HepG2 (cell line): Measurements from ENCODE around the gene ANKLE1. TPM values are rescaled to one million over a fixed set of nuclear protein-coding genes. Genes with fewer than 3 reads are reported as not detected.

Experiments used
- BCLAF1 ChIP-seq: fragments of 450-650 bp; IDR thresholded peaks from 2 replicates; pipeline ENCODE4 v1.6.1; 2017; ENCODE audit warnings: mild to moderate bottlenecking
- IRF1 ChIP-seq: sonication (generic); formaldehyde crosslinking; IDR thresholded peaks from 2 replicates; pipeline ENCODE4 v1.4.0; 2020; ENCODE audit warnings: low read depth, mild to moderate bottlenecking, missing genetic modification reagents
- JUND ChIP-seq: sonication (generic); formaldehyde crosslinking; IDR thresholded peaks from 2 replicates; pipeline ENCODE4 v1.8.0; 2022; ENCODE audit warnings: mild to moderate bottlenecking, missing genetic modification reagents
- MAZ ChIP-seq, 2 experiments: sonication (generic) in 1 of 2; formaldehyde crosslinking in 1 of 2; IDR thresholded peaks; 2 replicates each; pipeline versions ENCODE4 v1.5.0 to v1.6.1; 2012 to 2020; ENCODE audit warnings: low read depth in 2 of 2, mild to moderate bottlenecking in 2 of 2, borderline replicate concordance in 1 of 2, improper control_type of control experiment in 1 of 2, low read length in 1 of 2, missing genetic modification reagents in 1 of 2, moderate library complexity in 1 of 2
- PBX2 ChIP-seq: IDR thresholded peaks from 2 replicates; pipeline ENCODE4 v1.6.1; 2016; ENCODE audit warnings: control low read depth
- THRA ChIP-seq: sonication (generic); formaldehyde crosslinking; IDR thresholded peaks from 2 replicates; pipeline ENCODE4 v1.4.0; 2020; ENCODE audit warnings: missing genetic modification reagents, borderline replicate concordance
- ZBTB20 ChIP-seq: sonication (generic); formaldehyde crosslinking; IDR thresholded peaks from 2 replicates; pipeline ENCODE4 v1.8.1; 2023; ENCODE audit warnings: missing genetic modification reagents, low read depth, mild to moderate bottlenecking, borderline replicate concordance
- ZMYM2 ChIP-seq: sonication (generic); formaldehyde crosslinking; IDR thresholded peaks from 2 replicates; pipeline ENCODE4 v1.8.0; 2022; ENCODE audit warnings: mild to moderate bottlenecking, missing genetic modification reagents
- ZNF18 ChIP-seq: sonication (generic); formaldehyde crosslinking; IDR thresholded peaks from 2 replicates; pipeline ENCODE4 v1.8.0; 2022; ENCODE audit warnings: mild to moderate bottlenecking, missing genetic modification reagents; ENCODE audit not compliant: insufficient replicate concordance
- ZNF256 ChIP-seq: sonication (generic); formaldehyde crosslinking; conservative IDR thresholded peaks from 2 replicates; pipeline ENCODE4 v1.4.0; 2020; ENCODE audit warnings: missing genetic modification reagents
- ZNF280B ChIP-seq: sonication (generic); formaldehyde crosslinking; IDR thresholded peaks from 2 replicates; pipeline ENCODE4 v1.5.0; 2020; ENCODE audit warnings: missing genetic modification reagents, mild to moderate bottlenecking, borderline replicate concordance
- ZNF414 ChIP-seq: sonication (generic); formaldehyde crosslinking; IDR thresholded peaks from 2 replicates; pipeline ENCODE4 v1.5.0; 2020; ENCODE audit warnings: missing genetic modification reagents
- ZNF782 ChIP-seq: sonication (generic); formaldehyde crosslinking; IDR thresholded peaks from 2 replicates; pipeline ENCODE4 v1.4.0; 2020; ENCODE audit warnings: missing genetic modification reagents, mild to moderate bottlenecking, borderline replicate concordance
- polyA plus RNA-seq, 8 experiments: library from polyadenylated mRNA; depleted of rRNA in 3 of 8; stranded (reverse) in 7 of 8; unstranded in 1 of 8; fragments of >200 nt; fragmentation: Illumina TruSeq in 4 of 8; extraction: Trizol in 4 of 8; gene quantifications; 2 replicates each; pipeline versions ENCODE4 v1.2.1 to v1.2.3, GENCODE V29; 2011 to 2016; ENCODE audit warnings: low read depth in 4 of 8, missing spikeins in 1 of 8, mixed read lengths in 1 of 8; ENCODE audit not compliant: insufficient read depth in 1 of 8
- total RNA-seq, 5 experiments: library from RNA; depleted of rRNA; stranded (reverse); fragments of >200 nt; fragmentation: Illumina TruSeq; extraction: Trizol; gene quantifications; 2 replicates each; pipeline ENCODE4 v1.2.3, GENCODE V29; 2016; ENCODE audit warnings: low read depth in 1 of 5

The ANKLE1 gene
- total and polyA plus RNA-seq, 2 of the 13 experiments (the other 11 are each of a cell fraction or from before 2014, with no cell fraction given), result 0.69 to 1.5 TPM

GRCh38 chr19:17248011-17248776 lies 33.5 kb upstream of the ANKLE1 start (continued):
- no peak for TF ChIP-seq PBX2 (CRISPR knock-in tag)
- peak; percentile 37 for TF ChIP-seq ZNF18
- no peak for TF ChIP-seq IRF1 (CRISPR knock-in tag)
- peak; percentile 81 for TF ChIP-seq JUND (CRISPR knock-in tag)
- TF ChIP-seq THRA (CRISPR knock-in tag), result peak; percentile 98
- no peak; the same call in 1 of the 2 replicates for TF ChIP-seq ZNF280B (CRISPR knock-in tag)
- no peak for TF ChIP-seq ZNF256 (CRISPR knock-in tag)
- peak; percentile 68; the same call in 1 of the 2 replicates for TF ChIP-seq ZMYM2 (CRISPR knock-in tag)
- TF ChIP-seq ZNF782 (CRISPR knock-in tag), result peak; percentile 62; the same call in 1 of the 2 replicates
- TF ChIP-seq BCLAF1, result no peak
- TF ChIP-seq MAZ (IDR thresholded peaks at IDR 0.05; ENCODE audit: borderline replicate concordance, low read depth, low read length), result peak; percentile 84
- TF ChIP-seq MAZ (CRISPR knock-in tag; IDR thresholded peaks at IDR 0.05; ENCODE audit: low read depth), result peak; percentile 82; the same call in 1 of the 2 replicates
- peak; percentile 91 for TF ChIP-seq ZNF414 (CRISPR knock-in tag)
- TF ChIP-seq ZBTB20 (CRISPR knock-in tag), result 0 out of 2 replicates have a peak, but pooled peaks have one; percentile 55
